SK-N-SH (cell line): ENCODE data around the gene HUNK. TPM values are rescaled to one million over a fixed set of nuclear protein-coding genes. Genes with fewer than 3 reads are reported as not detected.

Experiments used
- CTCF ChIA-PET: fragments of 300-600, 350-600 bp; formaldehyde crosslinking; extraction: SDS; loops from one replicate; lab custom pipeline; 2021; lab: Yijun Ruan, JAX
- POLR2A ChIA-PET: fragments of 350-600 bp; sonication (Branson Sonifier 250); formaldehyde crosslinking; extraction: SDS; loops from one replicate; lab custom pipeline; 2020; ENCODE audit warnings: antibody characterized with exemption, inconsistent platforms; lab: Yijun Ruan, JAX
- DNase-seq: peaks from one replicate; pipeline ENCODE4 v3.0.0; 2012
- H2AFZ ChIP-seq: fragments of 200-600 bp; sonication (generic); 2 replicates; pipeline ENCODE4 v1.8.1; 2016; ENCODE audit warnings: antibody characterized with exemption, mild to moderate bottlenecking, low read depth
- H3F3A ChIP-seq: fragments of 200-600 bp; sonication (generic); replicated peaks from 2 replicates; pipeline ENCODE3; 2016; ENCODE audit warnings: antibody characterized with exemption, mild to moderate bottlenecking; ENCODE audit not compliant: insufficient read depth
- H3K27ac ChIP-seq, 2 experiments: fragments of 200-500 bp in 1 of 2; fragments of 200-600 bp in 1 of 2; sonication (Bioruptor generic) in 1 of 2; sonication (generic), shearing (Covaris generic) in 1 of 2; 2 replicates each; pipeline versions ENCODE4 v1.5.1 to v1.6.1; 2014 to 2016; ENCODE audit warnings: low read depth in 2 of 2, inconsistent platforms in 1 of 2, low read length in 1 of 2, mild to moderate bottlenecking in 1 of 2, mixed read lengths in 1 of 2
- H3K27me3 ChIP-seq: fragments of 200-600 bp; sonication (generic), shearing (Covaris generic); 2 replicates; pipeline ENCODE4 v1.6.1; 2016; ENCODE audit warnings: mixed run types; ENCODE audit not compliant: insufficient read depth
- H3K36me3 ChIP-seq, 2 experiments: fragments of 200-500 bp in 1 of 2; fragments of 200-600 bp in 1 of 2; sonication (Bioruptor generic) in 1 of 2; sonication (generic) in 1 of 2; replicated peaks in 1 of 2; 2 replicates each; pipeline versions ENCODE3 to v1.5.1; 2014 to 2016; ENCODE audit warnings: low read length in 1 of 2, mild to moderate bottlenecking in 1 of 2; ENCODE audit not compliant: insufficient read depth in 2 of 2, control insufficient read depth in 1 of 2
- H3K4me1 ChIP-seq, 2 experiments: fragments of 200-500 bp in 1 of 2; fragments of 200-600 bp in 1 of 2; sonication (Bioruptor generic) in 1 of 2; sonication (generic), shearing (Covaris generic) in 1 of 2; 2 replicates each; pipeline versions ENCODE4 v1.5.1 to v1.6.1; 2014 to 2016; ENCODE audit warnings: low read depth in 1 of 2, low read length in 1 of 2, mixed run types in 1 of 2; ENCODE audit not compliant: insufficient read depth in 2 of 2, control insufficient read depth in 1 of 2
- H3K4me2 ChIP-seq: fragments of 200-600 bp; sonication (generic), shearing (Covaris generic); 2 replicates; pipeline ENCODE4 v1.6.1; 2017; ENCODE audit warnings: mixed run types
- H3K4me3 ChIP-seq, 2 experiments: fragments of 200-500 bp in 1 of 2; fragments of 200-600 bp in 1 of 2; sonication (Bioruptor generic) in 1 of 2; sonication (generic), shearing (Covaris generic) in 1 of 2; 2 replicates each; pipeline versions ENCODE4 v1.5.1 to v1.8.1; 2014 to 2016; ENCODE audit warnings: low read depth in 2 of 2, inconsistent platforms in 1 of 2, low read length in 1 of 2, mild to moderate bottlenecking in 1 of 2, mixed read lengths in 1 of 2, moderate library complexity in 1 of 2
- H3K79me2 ChIP-seq: fragments of 200-600 bp; sonication (generic); 2 replicates; pipeline ENCODE4 v1.8.1; 2017; ENCODE audit warnings: mild to moderate bottlenecking; ENCODE audit not compliant: insufficient read depth
- H3K9ac ChIP-seq: fragments of 200-600 bp; sonication (generic); 2 replicates; pipeline ENCODE4 v1.6.1; 2017; ENCODE audit warnings: mixed run types
- H3K9me2 ChIP-seq: fragments of 200-600 bp; sonication (generic); 2 replicates; pipeline ENCODE4 v1.6.1; 2017; ENCODE audit warnings: mixed run types
- H3K9me3 ChIP-seq: fragments of 200-600 bp; sonication (generic); 2 replicates; pipeline ENCODE4 v1.6.1; 2017; ENCODE audit warnings: mixed run types, mild to moderate bottlenecking, moderate library complexity
- H4K20me1 ChIP-seq: fragments of 200-600 bp; sonication (generic); 2 replicates; pipeline ENCODE4 v1.6.1; 2017; ENCODE audit warnings: mild to moderate bottlenecking, mixed run types; ENCODE audit not compliant: insufficient read depth
- ELF1 ChIP-seq: IDR thresholded peaks from 2 replicates; pipeline ENCODE4 v1.4.0; 2012
- EP300 ChIP-seq, 2 experiments: IDR thresholded peaks; 2 replicates each; pipeline versions ENCODE4 v1.4.0 to v1.6.1; 2012; ENCODE audit warnings: borderline replicate concordance in 1 of 2, low read depth in 1 of 2, low read length in 1 of 2
- MXI1 ChIP-seq: IDR thresholded peaks from 2 replicates; pipeline ENCODE4 v1.6.1; 2012; ENCODE audit warnings: mild to moderate bottlenecking, low read depth, low read length, improper control_type of control experiment
- POLR2AphosphoS5 ChIP-seq: IDR thresholded peaks from 2 replicates; pipeline ENCODE4 v1.6.1; 2012; ENCODE audit warnings: low read depth, low read length
- RAD21 ChIP-seq: IDR thresholded peaks from 2 replicates; pipeline ENCODE4 v1.6.1; 2012; ENCODE audit warnings: mild to moderate bottlenecking, low read length
- RFX5 ChIP-seq: IDR thresholded peaks from 2 replicates; pipeline ENCODE4 v1.6.1; 2012; ENCODE audit warnings: mild to moderate bottlenecking, improper control_type of control experiment, low read length
- RXRA ChIP-seq: IDR thresholded peaks from 2 replicates; pipeline ENCODE4 v1.4.0; 2012; ENCODE audit warnings: low read depth, mild to moderate bottlenecking, borderline replicate concordance
- TEAD4 ChIP-seq: IDR thresholded peaks from 2 replicates; pipeline ENCODE4 v1.4.0; 2012; ENCODE audit warnings: mild to moderate bottlenecking, borderline replicate concordance; ENCODE audit not compliant: insufficient read depth
- WGBS: methylation state at CpG from one replicate; pipeline ENCODE4 v1.1.6; 2017; ENCODE audit warnings: low lambda C conversion rate; 5-methylcytosine and 5-hydroxymethylcytosine counted together
- polyA plus RNA-seq, 3 experiments: library from polyadenylated mRNA; depleted of rRNA; stranded (reverse); fragments of >200 nt; gene quantifications; 2 replicates each; pipeline ENCODE4 v1.2.3, GENCODE V29; 2012
- TF ChIP-seq, protein P1 (sequence below): fragments of 200-600 bp; sonication (generic); IDR thresholded peaks from 2 replicates; pipeline ENCODE4 v1.6.1; 2017; ENCODE audit warnings: antibody characterized with exemption, mild to moderate bottlenecking, moderate library complexity
- TF ChIP-seq, protein P2 (sequence below): IDR thresholded peaks from 2 replicates; pipeline ENCODE4 v1.4.0; 2012; ENCODE audit warnings: low read depth, borderline replicate concordance
- TF ChIP-seq, protein P3 (sequence below): IDR thresholded peaks from 2 replicates; pipeline ENCODE4 v1.4.0; 2012; ENCODE audit warnings: low read depth, borderline replicate concordance
- TF ChIP-seq, protein P4 (sequence below): IDR thresholded peaks from 2 replicates; pipeline ENCODE4 v1.6.1; 2012; ENCODE audit warnings: mild to moderate bottlenecking, low read depth, low read length, moderate library complexity
- TF ChIP-seq, protein P5 (sequence below): fragments of 150-350 bp; IDR thresholded peaks from 2 replicates; pipeline ENCODE4 v1.6.1; 2017; ENCODE audit warnings: antibody characterized with exemption, low read length, low read depth, borderline replicate concordance
- TF ChIP-seq, protein P6 (sequence below): IDR thresholded peaks from 2 replicates; pipeline ENCODE4 v1.4.0; 2012; ENCODE audit warnings: low read depth

Gene HUNK
- polyA plus RNA-seq, 1 of the 3 experiments (the other 2 are of a cell fraction), result 0.31 TPM

- WGBS, result 61% methylated on average over 2 of the region's 2 CpGs
- Histone ChIP-seq H3K4me2 (no peak overlapping the region), H3K36me3 (no peaks in the 10 kb centered on the region), H2AFZ (no peak overlapping the region), H3K9me3 (no peaks in the 10 kb centered on the region), H3K9me2 (no peaks in the 10 kb centered on the region), H4K20me1 (no peaks in the 10 kb centered on the region), H3F3A (no peaks in the 10 kb centered on the region), H3K4me1 (peaks cover 0 to 11% of the 10 kb centered on the region in 2 experiments; a peak in 1 of 4 replicates), H3K27ac (no peak overlapping the region), H3K4me3 (no peak overlapping the region), H3K27me3 (no peaks in the 10 kb centered on the region), H3K9ac (no peak overlapping the region), H3K79me2 (no peaks in the 10 kb centered on the region; the same call in 1 of the 2 replicates)
- ChIA-PET POLR2A (no interaction called here), CTCF (interaction anchor here (1.0 kb wide), 1 partner anchor 10 kb away, joined by 4 read pairs; no protein-coding TSS in a partner anchor)
- DNase-seq, result no peak
- TF ChIP-seq, protein P1, sequence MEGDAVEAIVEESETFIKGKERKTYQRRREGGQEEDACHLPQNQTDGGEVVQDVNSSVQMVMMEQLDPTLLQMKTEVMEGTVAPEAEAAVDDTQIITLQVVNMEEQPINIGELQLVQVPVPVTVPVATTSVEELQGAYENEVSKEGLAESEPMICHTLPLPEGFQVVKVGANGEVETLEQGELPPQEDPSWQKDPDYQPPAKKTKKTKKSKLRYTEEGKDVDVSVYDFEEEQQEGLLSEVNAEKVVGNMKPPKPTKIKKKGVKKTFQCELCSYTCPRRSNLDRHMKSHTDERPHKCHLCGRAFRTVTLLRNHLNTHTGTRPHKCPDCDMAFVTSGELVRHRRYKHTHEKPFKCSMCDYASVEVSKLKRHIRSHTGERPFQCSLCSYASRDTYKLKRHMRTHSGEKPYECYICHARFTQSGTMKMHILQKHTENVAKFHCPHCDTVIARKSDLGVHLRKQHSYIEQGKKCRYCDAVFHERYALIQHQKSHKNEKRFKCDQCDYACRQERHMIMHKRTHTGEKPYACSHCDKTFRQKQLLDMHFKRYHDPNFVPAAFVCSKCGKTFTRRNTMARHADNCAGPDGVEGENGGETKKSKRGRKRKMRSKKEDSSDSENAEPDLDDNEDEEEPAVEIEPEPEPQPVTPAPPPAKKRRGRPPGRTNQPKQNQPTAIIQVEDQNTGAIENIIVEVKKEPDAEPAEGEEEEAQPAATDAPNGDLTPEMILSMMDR, result no peak
- TF ChIP-seq ELF1, result no peak
- TF ChIP-seq, protein P2, sequence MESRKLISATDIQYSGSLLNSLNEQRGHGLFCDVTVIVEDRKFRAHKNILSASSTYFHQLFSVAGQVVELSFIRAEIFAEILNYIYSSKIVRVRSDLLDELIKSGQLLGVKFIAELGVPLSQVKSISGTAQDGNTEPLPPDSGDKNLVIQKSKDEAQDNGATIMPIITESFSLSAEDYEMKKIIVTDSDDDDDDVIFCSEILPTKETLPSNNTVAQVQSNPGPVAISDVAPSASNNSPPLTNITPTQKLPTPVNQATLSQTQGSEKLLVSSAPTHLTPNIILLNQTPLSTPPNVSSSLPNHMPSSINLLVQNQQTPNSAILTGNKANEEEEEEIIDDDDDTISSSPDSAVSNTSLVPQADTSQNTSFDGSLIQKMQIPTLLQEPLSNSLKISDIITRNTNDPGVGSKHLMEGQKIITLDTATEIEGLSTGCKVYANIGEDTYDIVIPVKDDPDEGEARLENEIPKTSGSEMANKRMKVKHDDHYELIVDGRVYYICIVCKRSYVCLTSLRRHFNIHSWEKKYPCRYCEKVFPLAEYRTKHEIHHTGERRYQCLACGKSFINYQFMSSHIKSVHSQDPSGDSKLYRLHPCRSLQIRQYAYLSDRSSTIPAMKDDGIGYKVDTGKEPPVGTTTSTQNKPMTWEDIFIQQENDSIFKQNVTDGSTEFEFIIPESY, result no peak
- TF ChIP-seq POLR2AphosphoS5, result no peak
- no peak for TF ChIP-seq EP300 (IDR thresholded peaks at IDR 0.05; ENCODE audit: borderline replicate concordance in 1 of 2, low read depth in 1 of 2, low read length in 1 of 2)
- TF ChIP-seq, protein P3, sequence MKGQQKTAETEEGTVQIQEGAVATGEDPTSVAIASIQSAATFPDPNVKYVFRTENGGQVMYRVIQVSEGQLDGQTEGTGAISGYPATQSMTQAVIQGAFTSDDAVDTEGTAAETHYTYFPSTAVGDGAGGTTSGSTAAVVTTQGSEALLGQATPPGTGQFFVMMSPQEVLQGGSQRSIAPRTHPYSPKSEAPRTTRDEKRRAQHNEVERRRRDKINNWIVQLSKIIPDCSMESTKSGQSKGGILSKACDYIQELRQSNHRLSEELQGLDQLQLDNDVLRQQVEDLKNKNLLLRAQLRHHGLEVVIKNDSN, result no peak
- no peak for TF ChIP-seq MXI1
- TF ChIP-seq, protein P4, sequence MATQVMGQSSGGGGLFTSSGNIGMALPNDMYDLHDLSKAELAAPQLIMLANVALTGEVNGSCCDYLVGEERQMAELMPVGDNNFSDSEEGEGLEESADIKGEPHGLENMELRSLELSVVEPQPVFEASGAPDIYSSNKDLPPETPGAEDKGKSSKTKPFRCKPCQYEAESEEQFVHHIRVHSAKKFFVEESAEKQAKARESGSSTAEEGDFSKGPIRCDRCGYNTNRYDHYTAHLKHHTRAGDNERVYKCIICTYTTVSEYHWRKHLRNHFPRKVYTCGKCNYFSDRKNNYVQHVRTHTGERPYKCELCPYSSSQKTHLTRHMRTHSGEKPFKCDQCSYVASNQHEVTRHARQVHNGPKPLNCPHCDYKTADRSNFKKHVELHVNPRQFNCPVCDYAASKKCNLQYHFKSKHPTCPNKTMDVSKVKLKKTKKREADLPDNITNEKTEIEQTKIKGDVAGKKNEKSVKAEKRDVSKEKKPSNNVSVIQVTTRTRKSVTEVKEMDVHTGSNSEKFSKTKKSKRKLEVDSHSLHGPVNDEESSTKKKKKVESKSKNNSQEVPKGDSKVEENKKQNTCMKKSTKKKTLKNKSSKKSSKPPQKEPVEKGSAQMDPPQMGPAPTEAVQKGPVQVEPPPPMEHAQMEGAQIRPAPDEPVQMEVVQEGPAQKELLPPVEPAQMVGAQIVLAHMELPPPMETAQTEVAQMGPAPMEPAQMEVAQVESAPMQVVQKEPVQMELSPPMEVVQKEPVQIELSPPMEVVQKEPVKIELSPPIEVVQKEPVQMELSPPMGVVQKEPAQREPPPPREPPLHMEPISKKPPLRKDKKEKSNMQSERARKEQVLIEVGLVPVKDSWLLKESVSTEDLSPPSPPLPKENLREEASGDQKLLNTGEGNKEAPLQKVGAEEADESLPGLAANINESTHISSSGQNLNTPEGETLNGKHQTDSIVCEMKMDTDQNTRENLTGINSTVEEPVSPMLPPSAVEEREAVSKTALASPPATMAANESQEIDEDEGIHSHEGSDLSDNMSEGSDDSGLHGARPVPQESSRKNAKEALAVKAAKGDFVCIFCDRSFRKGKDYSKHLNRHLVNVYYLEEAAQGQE, result no peak
- TF ChIP-seq TEAD4, result no peak
- TF ChIP-seq, protein P5, sequence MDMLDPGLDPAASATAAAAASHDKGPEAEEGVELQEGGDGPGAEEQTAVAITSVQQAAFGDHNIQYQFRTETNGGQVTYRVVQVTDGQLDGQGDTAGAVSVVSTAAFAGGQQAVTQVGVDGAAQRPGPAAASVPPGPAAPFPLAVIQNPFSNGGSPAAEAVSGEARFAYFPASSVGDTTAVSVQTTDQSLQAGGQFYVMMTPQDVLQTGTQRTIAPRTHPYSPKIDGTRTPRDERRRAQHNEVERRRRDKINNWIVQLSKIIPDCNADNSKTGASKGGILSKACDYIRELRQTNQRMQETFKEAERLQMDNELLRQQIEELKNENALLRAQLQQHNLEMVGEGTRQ, result no peak
- TF ChIP-seq, protein P6, sequence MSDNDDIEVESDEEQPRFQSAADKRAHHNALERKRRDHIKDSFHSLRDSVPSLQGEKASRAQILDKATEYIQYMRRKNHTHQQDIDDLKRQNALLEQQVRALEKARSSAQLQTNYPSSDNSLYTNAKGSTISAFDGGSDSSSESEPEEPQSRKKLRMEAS, result no peak
- no peak for TF ChIP-seq RXRA
- TF ChIP-seq RAD21, result no peak
- no peak for TF ChIP-seq RFX5
Observed at GRCh38 chr21:31878831-31879230, 6.0 kb downstream of the HUNK start.
